Renal cortical epithelial cell (primary cell): ENCODE measurements around the gene MTMR4. TPM values are rescaled to one million over a fixed set of nuclear protein-coding genes. Genes with fewer than 3 reads are reported as not detected.
A peak's percentile ranks its signal among the peaks of the same experiment; 100 is the strongest.
"Not testable (repeated sequence)": the region's sequence is repeated elsewhere in the genome, so short reads cannot be mapped to it uniquely, and the experiment has no call there.

ENCODE experiments used
- DNase-seq: peaks from one replicate; pipeline ENCODE4 v3.0.0-alpha.2; 2011; ENCODE audit warnings: low read depth
- total RNA-seq: library from RNA; depleted of rRNA; stranded (reverse); fragments of >200 nt; gene quantifications from 2 replicates; pipeline ENCODE4 v1.2.3, GENCODE V29; 2014

The MTMR4 gene
- total RNA-seq, 1 donor from 2014 or later, result 46.1 TPM

- no peak for DNase-seq
Measured at GRCh38 chr17:58492238-58493121, 22.0 kb downstream of the MTMR4 start.

DNA sequence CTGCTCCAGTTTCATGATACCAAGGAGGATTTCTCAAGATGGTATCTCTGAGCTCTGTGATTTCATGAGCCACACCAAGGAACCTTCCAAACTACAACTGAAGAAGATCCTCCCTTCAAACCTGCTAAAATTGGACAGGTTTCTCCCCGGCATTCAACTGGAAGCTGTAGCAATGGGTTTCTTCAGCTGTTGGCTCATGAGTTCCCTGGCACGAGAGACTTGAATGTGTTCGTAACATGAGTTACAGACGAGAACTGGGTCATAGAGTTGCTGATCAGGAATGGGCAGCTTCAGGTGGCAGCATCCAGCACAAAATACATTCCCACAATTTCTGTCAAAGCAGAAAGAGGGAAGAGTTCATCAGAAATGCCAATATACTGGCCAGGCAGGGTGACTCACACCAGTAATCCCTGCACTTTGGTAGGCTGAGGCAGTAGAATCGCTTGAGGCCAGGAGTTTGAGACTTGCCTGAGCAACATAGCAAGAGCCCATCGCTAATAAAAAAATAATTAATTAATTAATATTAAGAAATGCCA is 22.9 kb downstream of the MTMR4 start:
- no peak for DNase-seq

DNA sequence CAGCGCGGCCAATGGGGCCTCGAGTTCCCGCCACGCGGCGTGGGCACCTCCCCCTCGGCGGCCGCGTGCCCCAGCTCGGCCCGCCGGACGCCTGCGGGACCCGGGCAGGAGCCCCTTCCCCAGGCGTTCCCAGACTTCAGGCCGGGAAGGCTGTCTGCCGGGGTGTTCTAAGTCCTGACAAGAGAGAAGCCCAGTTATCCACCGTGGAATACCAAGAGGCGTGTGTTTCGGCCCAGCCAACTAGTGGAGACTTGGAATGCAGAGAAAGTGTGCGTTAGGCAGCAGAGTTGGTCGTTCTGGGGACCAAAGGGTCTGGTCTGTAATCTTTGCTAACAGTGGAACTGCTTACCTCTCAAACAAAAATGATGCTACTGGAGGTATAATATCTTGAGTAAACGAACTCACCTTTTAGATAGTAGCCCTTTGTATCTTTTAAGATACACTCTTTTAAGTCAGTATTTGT is 26.0 kb downstream of the MTMR4 start:
- DNase-seq, result no peak

DNA sequence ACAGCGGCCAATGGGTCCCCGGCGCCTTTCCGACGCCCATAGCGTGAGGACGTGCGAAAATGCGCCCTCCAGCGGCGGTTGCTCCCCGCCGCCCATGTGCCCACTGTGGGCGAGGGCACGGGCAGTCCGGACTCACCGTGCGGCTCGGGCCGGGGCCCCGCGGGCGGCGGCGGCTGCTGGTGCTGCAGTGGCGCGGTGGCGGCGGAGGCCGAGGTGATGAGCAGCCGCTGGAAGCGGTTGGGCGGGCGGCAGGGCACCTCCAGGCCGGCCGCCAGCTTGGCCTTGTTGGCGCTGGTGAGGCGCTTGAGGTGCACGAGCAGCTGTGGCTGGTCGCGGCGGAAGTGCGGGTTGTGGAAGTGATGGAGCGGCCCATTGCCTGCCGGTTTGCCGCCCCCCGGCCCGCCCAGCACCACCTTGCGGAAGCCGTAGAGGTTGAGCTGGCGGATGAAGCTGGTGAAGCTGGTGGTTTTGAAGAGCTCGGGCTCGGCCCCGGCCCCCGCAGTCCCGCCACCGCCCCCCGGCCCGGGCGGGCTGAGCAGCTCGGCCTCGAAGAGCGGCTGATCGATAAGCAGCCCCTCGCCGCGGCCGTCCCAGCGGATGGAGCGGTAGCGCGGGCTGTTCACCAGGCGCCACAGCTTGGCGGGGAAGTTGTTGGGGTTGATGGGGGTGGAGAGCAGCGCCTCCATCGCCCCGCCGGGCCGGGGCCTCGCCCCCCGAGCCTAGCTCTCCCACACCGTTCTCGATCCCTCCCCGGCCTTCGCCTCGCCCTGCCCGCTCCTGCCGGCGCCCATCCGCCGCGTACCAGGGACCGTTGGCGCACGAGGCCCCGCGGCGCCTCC is 26.6 kb downstream of the MTMR4 start, which contains the start of gene HSF5:
HSF5 (minus strand) TSS at position 820 of the 839 bp plus-strand sequence; CDS start at position 686, 134 bp downstream.
- no peak for DNase-seq

GRCh38 chr17:58484600-58484999 is 29.8 kb downstream of the MTMR4 start:
- no peak for DNase-seq

GRCh38 chr17:58481798-58482197 is 32.6 kb downstream of the MTMR4 start:
- not testable (repeated sequence) for DNase-seq

GRCh38 chr17:58480090-58480489 is 34.3 kb downstream of the MTMR4 start:
- DNase-seq, result no peak

DNA sequence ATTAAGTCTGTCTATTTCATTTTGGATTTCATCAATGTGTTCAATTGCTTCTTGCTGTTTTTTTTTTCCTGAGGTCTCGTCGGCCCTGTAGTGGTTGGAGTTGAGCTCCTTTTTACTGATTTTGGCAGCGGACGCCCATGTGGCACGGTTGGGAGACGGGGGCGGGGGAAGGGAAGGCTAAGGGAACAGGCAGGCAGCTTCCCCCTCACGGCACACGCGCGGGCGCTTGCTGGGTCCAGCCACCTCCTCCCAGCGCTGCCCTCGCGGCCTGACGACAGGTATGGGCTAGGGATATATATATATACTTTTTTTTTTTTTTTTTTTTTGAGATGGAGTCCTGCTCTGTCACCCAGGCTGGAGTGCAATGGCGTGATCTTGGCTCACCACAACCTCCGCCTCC is 37.6 kb downstream of the MTMR4 start:
- DNase-seq, result no peak

- no peak for DNase-seq
Measured at GRCh38 chr17:58475985-58476384, 38.5 kb downstream of the MTMR4 start.

DNA sequence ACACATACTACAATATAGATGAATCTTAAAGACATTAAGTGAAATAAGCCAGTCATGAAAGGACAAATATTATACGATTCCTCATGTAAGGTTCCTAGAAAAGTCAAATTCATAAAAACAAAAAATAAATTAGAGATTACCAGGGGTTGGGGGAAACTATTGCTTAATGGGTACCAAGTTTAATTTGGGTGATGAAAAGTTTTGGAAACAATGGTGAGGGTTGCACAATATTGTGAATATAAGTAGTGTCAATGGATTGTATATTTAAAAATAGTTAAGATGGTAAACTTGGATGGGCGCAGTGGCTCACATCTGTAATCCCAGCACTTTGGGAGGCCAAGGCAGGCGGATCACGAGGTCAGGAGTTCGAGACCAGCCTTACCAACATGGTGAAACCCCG is 44.1 kb downstream of the MTMR4 start:
- no peak for DNase-seq

- no peak for DNase-seq
Measured at GRCh38 chr17:58468944-58469343, 45.5 kb downstream of the MTMR4 start.

GRCh38 chr17:58455491-58455890 is 58.9 kb downstream of the MTMR4 start:
- DNase-seq, result no peak

- DNase-seq, result peak; percentile 11
Measured at GRCh38 chr17:58452738-58453137, 61.7 kb downstream of the MTMR4 start.

GRCh38 chr17:58447039-58447975 is 67.1 kb downstream of the MTMR4 start:
- DNase-seq, result peak; percentile 82

- DNase-seq, result no peak
Measured at GRCh38 chr17:58446086-58446485, 68.4 kb downstream of the MTMR4 start.

Other genes starting within 250 kb of the MTMR4 start
- gene MPO, start 233.7 kb downstream of the MTMR4 start, total RNA-seq, result 0.17 TPM in 1 of 2 replicates, not detected in the other
- 0.17 and 6.1 TPM in 2 replicates for gene TSPOAP1, start 185.8 kb downstream of the MTMR4 start, total RNA-seq
- gene SUPT4H1, start 162.4 kb downstream of the MTMR4 start, total RNA-seq, result 53.8 and 85.3 TPM in 2 replicates
- 2.3 and 6.0 TPM in 2 replicates for gene RNF43, start 97.1 kb downstream of the MTMR4 start, total RNA-seq
- under 0.01 TPM in 1 of 2 replicates, not detected in the other for gene HSF5, start 26.2 kb downstream of the MTMR4 start, total RNA-seq
- not detected in 2 replicates for gene TEX14, start 177.4 kb upstream of the MTMR4 start, total RNA-seq
- gene RAD51C, start 178.0 kb upstream of the MTMR4 start, total RNA-seq, result 31.1 and 33.6 TPM in 2 replicates
- gene PPM1E, start 241.2 kb upstream of the MTMR4 start, total RNA-seq, result 0.17 and 0.89 TPM in 2 replicates